HEK293 (cell line): ENCODE results near the gene CPNE4.

Source experiments
- EGR2 ChIP-seq: fragments of 450-650 bp; formaldehyde crosslinking; IDR thresholded peaks from 2 replicates; pipeline ENCODE4 v1.5.1; 2016; ENCODE audit warnings: low read depth, missing biosample characterization, missing genetic modification characterization
- KLF16 ChIP-seq: fragments of 450-650 bp; formaldehyde crosslinking; IDR thresholded peaks from 2 replicates; pipeline ENCODE4 v1.5.1; 2017; ENCODE audit warnings: missing biosample characterization, missing genetic modification characterization
- MYNN ChIP-seq: fragments of 450-650 bp; formaldehyde crosslinking; IDR thresholded peaks from 2 replicates; pipeline ENCODE4 v1.5.1; 2016; ENCODE audit warnings: missing biosample characterization, missing genetic modification characterization, borderline replicate concordance
- ZNF114 ChIP-seq: fragments of 450-650 bp; formaldehyde crosslinking; IDR thresholded peaks from 2 replicates; pipeline ENCODE4 v1.5.0; 2017; ENCODE audit warnings: missing biosample characterization, missing genetic modification characterization
- ZNF140 ChIP-seq: fragments of 450-650 bp; formaldehyde crosslinking; IDR thresholded peaks from 2 replicates; pipeline ENCODE4 v1.5.1; 2016; ENCODE audit warnings: missing biosample characterization, missing genetic modification characterization
- ZNF175 ChIP-seq: fragments of 450-650 bp; formaldehyde crosslinking; IDR thresholded peaks from 2 replicates; pipeline ENCODE4 v1.5.1; 2016; ENCODE audit warnings: missing biosample characterization, missing genetic modification characterization
- ZNF24 ChIP-seq: fragments of 450-650 bp; formaldehyde crosslinking; IDR thresholded peaks from 2 replicates; pipeline ENCODE4 v1.5.1; 2016; ENCODE audit warnings: missing biosample characterization, missing genetic modification characterization
- ZNF626 ChIP-seq: fragments of 450-650 bp; sonication (Bioruptor Pico); formaldehyde crosslinking; IDR thresholded peaks from 2 replicates; pipeline ENCODE4 v1.5.1; 2018; ENCODE audit warnings: missing biosample characterization, missing genetic modification characterization, inconsistent platforms
- ZNF837 ChIP-seq: fragments of 450-650 bp; formaldehyde crosslinking; IDR thresholded peaks from 2 replicates; pipeline ENCODE4 v1.5.1; 2016; ENCODE audit warnings: missing biosample characterization, missing genetic modification characterization
- TF ChIP-seq, protein P1 (sequence below): fragments of 450-650 bp; formaldehyde crosslinking; IDR thresholded peaks from 2 replicates; pipeline ENCODE4 v1.5.1; 2016; ENCODE audit warnings: missing biosample characterization, missing genetic modification characterization
- TF ChIP-seq, protein P2 (sequence below): IDR thresholded peaks from 2 replicates; pipeline ENCODE4 v1.6.1; 2011; ENCODE audit warnings: mild to moderate bottlenecking, low read depth, low read length, borderline replicate concordance
- TF ChIP-seq, protein P3 (sequence below): fragments of 450-650 bp; formaldehyde crosslinking; IDR thresholded peaks from 2 replicates; pipeline ENCODE4 v1.5.1; 2016; ENCODE audit warnings: missing biosample characterization, missing genetic modification characterization

DNA sequence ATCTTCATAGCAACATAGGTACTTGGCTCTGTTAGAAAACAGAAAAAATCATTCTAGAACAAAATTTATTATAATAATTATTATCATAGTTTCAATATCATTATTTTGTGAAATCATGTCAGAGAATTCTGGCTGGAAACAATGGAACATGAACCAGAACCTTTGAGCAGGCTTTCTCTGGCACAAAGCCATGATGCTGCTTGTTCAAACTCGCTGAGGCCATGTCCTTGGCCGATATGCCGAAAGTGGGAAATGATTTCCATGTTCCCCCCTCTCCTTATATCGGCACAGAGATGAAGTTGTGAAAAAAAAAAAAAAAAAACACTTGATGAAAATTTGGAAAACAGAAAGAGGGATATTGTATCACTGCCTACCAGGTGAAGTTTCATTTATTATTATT, 483.1 kb downstream of the CPNE4 start:
- TF ChIP-seq, protein P1, sequence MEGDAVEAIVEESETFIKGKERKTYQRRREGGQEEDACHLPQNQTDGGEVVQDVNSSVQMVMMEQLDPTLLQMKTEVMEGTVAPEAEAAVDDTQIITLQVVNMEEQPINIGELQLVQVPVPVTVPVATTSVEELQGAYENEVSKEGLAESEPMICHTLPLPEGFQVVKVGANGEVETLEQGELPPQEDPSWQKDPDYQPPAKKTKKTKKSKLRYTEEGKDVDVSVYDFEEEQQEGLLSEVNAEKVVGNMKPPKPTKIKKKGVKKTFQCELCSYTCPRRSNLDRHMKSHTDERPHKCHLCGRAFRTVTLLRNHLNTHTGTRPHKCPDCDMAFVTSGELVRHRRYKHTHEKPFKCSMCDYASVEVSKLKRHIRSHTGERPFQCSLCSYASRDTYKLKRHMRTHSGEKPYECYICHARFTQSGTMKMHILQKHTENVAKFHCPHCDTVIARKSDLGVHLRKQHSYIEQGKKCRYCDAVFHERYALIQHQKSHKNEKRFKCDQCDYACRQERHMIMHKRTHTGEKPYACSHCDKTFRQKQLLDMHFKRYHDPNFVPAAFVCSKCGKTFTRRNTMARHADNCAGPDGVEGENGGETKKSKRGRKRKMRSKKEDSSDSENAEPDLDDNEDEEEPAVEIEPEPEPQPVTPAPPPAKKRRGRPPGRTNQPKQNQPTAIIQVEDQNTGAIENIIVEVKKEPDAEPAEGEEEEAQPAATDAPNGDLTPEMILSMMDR (tag by site-specific recombination), result no peak
- TF ChIP-seq ZNF837 (tag by site-specific recombination) (no peak), ZNF114 (tag by site-specific recombination) (no peak), EGR2 (tag by site-specific recombination) (no peak), MYNN (tag by site-specific recombination) (no peak), ZNF175 (no peak), ZNF626 (tag by site-specific recombination) (no peak), ZNF24 (tag by site-specific recombination) (no peak), ZNF140 (tag by site-specific recombination) (no peak), KLF16 (no peak)
- TF ChIP-seq, protein P2, sequence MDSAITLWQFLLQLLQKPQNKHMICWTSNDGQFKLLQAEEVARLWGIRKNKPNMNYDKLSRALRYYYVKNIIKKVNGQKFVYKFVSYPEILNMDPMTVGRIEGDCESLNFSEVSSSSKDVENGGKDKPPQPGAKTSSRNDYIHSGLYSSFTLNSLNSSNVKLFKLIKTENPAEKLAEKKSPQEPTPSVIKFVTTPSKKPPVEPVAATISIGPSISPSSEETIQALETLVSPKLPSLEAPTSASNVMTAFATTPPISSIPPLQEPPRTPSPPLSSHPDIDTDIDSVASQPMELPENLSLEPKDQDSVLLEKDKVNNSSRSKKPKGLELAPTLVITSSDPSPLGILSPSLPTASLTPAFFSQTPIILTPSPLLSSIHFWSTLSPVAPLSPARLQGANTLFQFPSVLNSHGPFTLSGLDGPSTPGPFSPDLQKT, result no peak
- TF ChIP-seq, protein P3, sequence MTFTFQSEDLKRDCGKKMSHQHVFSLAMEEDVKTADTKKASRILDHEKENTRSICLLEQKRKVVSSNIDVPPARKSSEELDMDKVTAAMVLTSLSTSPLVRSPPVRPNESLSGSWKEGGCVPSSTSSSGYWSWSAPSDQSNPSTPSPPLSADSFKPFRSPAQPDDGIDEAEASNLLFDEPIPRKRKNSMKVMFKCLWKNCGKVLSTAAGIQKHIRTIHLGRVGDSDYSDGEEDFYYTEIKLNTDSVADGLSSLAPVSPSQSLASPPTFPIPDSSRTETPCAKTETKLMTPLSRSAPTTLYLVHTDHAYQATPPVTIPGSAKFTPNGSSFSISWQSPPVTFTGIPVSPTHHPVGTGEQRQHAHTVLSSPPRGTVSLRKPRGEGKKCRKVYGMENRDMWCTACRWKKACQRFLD (tag by site-specific recombination), result no peak
